Regular cardiac myocyte (primary cell): ENCODE data around the gene SMAP1. TPM values are rescaled to one million over a fixed set of nuclear protein-coding genes. Genes with fewer than 3 reads are reported as not detected.

Source experiments
- total RNA-seq: library from RNA; depleted of rRNA; stranded (reverse); fragments of >200 nt; gene quantifications from 2 replicates; pipeline ENCODE4 v1.2.3, GENCODE V29; 2014

SMAP1 gene
- 15.3 and 17.8 TPM in 2 replicates for total RNA-seq

GRCh38 chr6:70667711-70668498, at the start of gene SMAP1:
Gene SMAP1 (plus strand): TSS chr6:70667883. CDS start chr6:70668024, 141 bp downstream.

Other genes with a start within 250 kb of the SMAP1 start
- gene SDHAF4, start 101.0 kb upstream of the SMAP1 start, total RNA-seq, result 5.4 and 8.2 TPM in 2 replicates